Thyroid gland (tissue), 4 donors: ENCODE measurements around the gene FAM180B.

Experiments used
- POLR2A ChIP-seq, 2 donors: fragments of 450-650 bp; IDR thresholded peaks; one replicate each; pipeline ENCODE4 v1.6.1; 2017; ENCODE audit warnings: antibody characterized with exemption in 2 of 2, mild to moderate bottlenecking in 2 of 2, moderate library complexity in 1 of 2
- TF ChIP-seq, protein P1 (sequence below), 6 experiments: fragments of 200-600 bp in 3 of 6; fragments of 450-650 bp in 3 of 6; sonication (generic) in 3 of 6; IDR thresholded peaks; one replicate each; pipeline ENCODE4 v1.5.1; 2016 to 2019; ENCODE audit warnings: antibody characterized with exemption in 6 of 6, mild to moderate bottlenecking in 2 of 6, inconsistent platforms in 1 of 6, moderate library complexity in 1 of 6

DNA sequence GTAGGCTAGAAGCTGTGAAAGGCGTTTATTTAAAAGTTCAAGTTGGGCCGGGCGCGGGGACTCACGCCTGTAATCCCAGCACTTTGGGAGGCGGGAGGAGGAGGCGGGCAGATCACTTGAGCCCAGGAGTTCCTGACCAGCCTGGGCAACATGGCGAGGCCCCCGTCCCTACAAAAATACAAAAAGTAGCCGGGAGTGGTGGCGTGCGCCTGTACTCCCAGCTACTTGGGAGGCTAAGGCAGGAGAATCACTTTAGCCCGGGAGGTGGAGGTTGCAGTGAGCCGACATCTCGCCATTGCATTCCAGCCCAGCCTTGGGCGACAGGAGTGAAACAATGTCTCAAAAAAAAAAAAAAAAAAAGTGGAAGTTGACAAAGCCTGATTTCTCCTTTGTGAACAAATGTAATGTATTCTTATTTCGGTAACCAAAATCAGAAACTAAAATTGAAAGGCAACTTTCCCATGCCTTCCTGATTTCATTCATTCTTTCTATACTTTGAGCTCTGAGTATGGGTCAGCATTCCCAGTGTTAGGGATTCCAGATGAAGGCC, 20.3 kb upstream of the FAM180B start:
- TF ChIP-seq, protein P1, sequence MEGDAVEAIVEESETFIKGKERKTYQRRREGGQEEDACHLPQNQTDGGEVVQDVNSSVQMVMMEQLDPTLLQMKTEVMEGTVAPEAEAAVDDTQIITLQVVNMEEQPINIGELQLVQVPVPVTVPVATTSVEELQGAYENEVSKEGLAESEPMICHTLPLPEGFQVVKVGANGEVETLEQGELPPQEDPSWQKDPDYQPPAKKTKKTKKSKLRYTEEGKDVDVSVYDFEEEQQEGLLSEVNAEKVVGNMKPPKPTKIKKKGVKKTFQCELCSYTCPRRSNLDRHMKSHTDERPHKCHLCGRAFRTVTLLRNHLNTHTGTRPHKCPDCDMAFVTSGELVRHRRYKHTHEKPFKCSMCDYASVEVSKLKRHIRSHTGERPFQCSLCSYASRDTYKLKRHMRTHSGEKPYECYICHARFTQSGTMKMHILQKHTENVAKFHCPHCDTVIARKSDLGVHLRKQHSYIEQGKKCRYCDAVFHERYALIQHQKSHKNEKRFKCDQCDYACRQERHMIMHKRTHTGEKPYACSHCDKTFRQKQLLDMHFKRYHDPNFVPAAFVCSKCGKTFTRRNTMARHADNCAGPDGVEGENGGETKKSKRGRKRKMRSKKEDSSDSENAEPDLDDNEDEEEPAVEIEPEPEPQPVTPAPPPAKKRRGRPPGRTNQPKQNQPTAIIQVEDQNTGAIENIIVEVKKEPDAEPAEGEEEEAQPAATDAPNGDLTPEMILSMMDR (IDR thresholded peaks at IDR 0.05), result no peak
- TF ChIP-seq POLR2A (IDR thresholded peaks at IDR 0.05), result no peak
